C4-2B (cell line): ENCODE data around the gene DNAJC1.

Source experiments
- CTCF ChIP-seq: fragments of 450-650 bp; conservative IDR thresholded peaks from 2 replicates; pipeline ENCODE4 v1.5.1; 2017; ENCODE audit warnings: mild to moderate bottlenecking
- ZFX ChIP-seq: fragments of 450-650 bp; IDR thresholded peaks from 2 replicates; pipeline ENCODE4 v1.6.1; 2017

- TF ChIP-seq CTCF (no peak), ZFX (no peak)
These were observed 114.6 kb downstream of the DNAJC1 start for GRCh38 chr10:21888959-21889358.
